Ovary (tissue), 3 donors: ENCODE data around the gene MEGF6.

ENCODE experiments used
- CTCF ChIP-seq, 3 donors: fragments of 450-650 bp in 2 of 3; fragments of 200-600 bp in 1 of 3; IDR thresholded peaks; one replicate each; pipeline versions ENCODE4 v1.5.1 to v1.8.0; 2016 to 2022; ENCODE audit warnings: antibody characterized with exemption in 3 of 3, mild to moderate bottlenecking in 1 of 3
- POLR2A ChIP-seq: fragments of 450-650 bp; IDR thresholded peaks from one replicate; pipeline ENCODE4 v1.6.1; 2017; ENCODE audit warnings: antibody characterized with exemption, mild to moderate bottlenecking, moderate library complexity
- donor health status: DM: no; HTN: no; CAD: no.

- TF ChIP-seq POLR2A, result no peak
- TF ChIP-seq CTCF (IDR thresholded peaks at IDR 0.05), result no peak
Measured at GRCh38 chr1:3638676-3639075, 27.4 kb upstream of the MEGF6 start.
